SHP77 (cell line): ENCODE data around the gene HOMEZ.
A peak's percentile ranks its signal among the peaks of the same experiment; 100 is the strongest.

Source experiments
- DNase-seq, 2 experiments: peaks; one replicate each; lab custom pipeline; 2025; lab: John Stamatoyannopoulos, UW

HOMEZ gene

GRCh38 chr14:23307687-23308644, 22.0 kb upstream of the HOMEZ start:
- DNase-seq = no peak

GRCh38 chr14:23307146-23307530, 21.2 kb upstream of the HOMEZ start:
- no peak for DNase-seq

- peak; percentile 93 to 97 for DNase-seq
Observed at GRCh38 chr14:23306412-23307145, 20.6 kb upstream of the HOMEZ start, which contains the start of gene BCL2L2. BCL2L2 (plus strand) TSS chr14:23306833; CDS start chr14:23307768, 935 bp downstream.

- DNase-seq = peak; percentile 82 to 87
Observed at GRCh38 chr14:23302290-23303225, 16.6 kb upstream of the HOMEZ start, which contains the start of gene PPP1R3E. PPP1R3E (minus strand) TSS chr14:23302859; CDS start chr14:23302576, 283 bp downstream.

- peak in 1 of 2 experiments; percentile 69 for DNase-seq
Observed at GRCh38 chr14:23301969-23302289, 16.0 kb upstream of the HOMEZ start.

DNA sequence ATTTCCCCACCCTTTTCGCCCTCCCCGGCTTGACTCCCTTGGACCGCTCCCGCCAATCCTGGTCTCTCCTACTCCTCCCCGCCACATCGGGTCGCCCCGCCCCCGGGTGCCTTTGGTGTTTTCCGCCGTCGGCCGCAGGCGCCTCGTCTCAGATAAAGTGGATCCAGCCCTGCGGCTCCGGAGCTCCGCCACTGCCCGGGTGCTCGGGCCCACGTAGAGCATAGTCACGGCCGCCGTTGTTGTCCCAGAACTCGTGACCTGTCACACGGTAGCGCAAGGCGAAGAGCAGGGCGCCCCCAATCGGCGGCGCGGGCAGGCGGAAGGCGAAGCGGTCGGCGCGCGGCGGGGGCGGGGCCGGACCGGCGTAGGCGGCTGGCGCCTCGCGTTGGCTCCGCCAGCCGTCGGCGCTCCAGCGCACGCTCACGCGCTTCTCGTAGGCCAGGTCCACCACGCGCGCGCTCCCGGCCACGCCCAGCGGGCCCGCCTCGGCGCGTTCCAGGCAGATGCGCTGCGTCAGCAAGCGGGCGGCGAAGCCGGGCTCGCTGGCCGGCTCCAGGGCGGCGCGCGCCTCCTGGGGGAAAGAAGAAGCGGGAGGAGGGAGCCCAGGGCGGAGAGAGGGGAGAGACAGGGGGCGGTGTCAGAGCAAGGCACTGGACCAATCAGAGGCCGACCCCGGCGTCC, 15.5 kb upstream of the HOMEZ start:
- DNase-seq = peak; percentile 97 to 98

GRCh38 chr14:23300687-23301223, 14.8 kb upstream of the HOMEZ start:
- peak in 1 of 2 experiments; percentile 5 for DNase-seq

DNA sequence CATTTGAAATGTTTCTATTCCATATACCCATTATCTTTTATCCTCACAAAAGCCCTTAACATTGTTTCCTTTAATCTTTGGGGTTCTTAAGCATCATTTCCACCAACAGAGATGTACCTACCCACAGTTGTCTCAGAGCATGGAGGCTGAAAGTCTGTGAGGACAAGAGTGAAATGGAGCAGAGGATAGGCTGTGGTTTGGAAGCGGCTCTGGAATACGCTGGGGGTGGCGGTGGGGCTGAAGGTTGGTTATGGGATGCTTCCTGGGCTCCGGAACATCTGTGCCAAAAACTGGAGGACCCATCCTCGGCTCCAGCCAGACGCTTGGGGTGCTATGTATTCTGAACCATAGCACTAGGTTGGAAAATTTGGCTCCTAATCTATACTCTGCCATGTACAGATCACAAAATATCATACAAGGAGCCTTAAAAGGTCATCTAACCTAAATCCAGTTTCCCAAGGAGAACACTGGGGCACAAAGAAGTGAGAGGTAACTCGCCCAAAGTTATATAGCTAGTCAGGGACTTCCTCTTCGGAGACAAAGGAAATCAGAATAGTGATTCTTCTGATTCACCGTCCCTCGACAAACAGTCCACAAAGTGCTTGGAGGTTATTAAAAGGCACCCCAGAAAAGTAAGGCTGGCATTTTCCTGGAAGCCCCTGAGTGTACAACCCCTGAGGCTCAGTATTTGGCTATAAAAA, 14.2 kb upstream of the HOMEZ start:
- DNase-seq = no peak

GRCh38 chr14:23299211-23299957, 13.5 kb upstream of the HOMEZ start:
- peak in 1 of 2 experiments; percentile 15 for DNase-seq

- DNase-seq = no peak
Observed at GRCh38 chr14:23297611-23298277, 11.8 kb upstream of the HOMEZ start.

GRCh38 chr14:23297096-23297495, 11.2 kb upstream of the HOMEZ start:
- no peak for DNase-seq

GRCh38 chr14:23296012-23296777, 10.3 kb upstream of the HOMEZ start:
- DNase-seq = no peak

GRCh38 chr14:23294734-23295561, 9.0 kb upstream of the HOMEZ start:
- peak; percentile 56 to 71 for DNase-seq

GRCh38 chr14:23286902-23287479, 1.1 kb upstream of the HOMEZ start:
- DNase-seq = no peak

GRCh38 chr14:23285530-23286019, 357 bp downstream of the HOMEZ start:
- no peak for DNase-seq

DNA sequence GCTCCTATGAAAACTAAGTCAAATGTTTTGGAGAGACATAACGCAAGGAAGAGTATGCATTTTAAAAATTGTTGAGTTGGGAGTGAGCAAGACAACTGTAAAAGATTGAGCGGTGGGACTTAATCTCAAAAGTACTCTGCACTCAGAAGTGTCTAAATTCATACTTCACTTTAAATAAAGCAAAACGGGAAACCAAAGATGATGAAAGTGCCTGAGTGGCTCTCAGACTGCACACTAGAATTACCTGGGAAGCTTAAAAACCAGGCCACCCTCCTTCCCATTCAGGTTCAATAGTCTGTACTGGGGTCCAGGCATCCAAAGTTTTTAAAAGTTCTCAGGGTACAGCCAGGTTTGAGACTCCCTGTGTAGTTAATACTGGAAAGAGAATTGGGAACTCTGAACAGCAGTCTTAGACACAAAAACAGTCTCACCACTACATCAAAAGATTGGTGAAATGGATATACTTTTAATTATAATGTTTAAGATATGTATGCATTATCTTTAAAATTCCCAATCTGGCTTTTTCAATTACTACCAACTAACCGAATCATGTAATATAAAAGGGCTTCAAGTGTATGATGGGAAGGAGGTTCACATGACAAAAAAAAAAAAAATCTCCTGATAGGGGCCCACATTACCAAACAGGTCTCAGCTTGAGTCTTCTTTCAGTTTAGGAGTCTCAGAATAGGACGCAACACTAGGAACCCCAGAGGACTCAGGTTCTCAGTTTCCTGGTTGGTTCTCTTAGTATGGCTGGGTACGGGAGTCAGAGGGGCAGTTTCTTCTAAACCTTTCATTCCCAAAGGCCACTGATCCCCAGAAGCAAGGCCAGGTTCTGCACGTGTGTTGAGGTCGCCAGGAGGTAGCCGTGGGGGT, 1.0 kb downstream of the HOMEZ start:
- peak in 1 of 2 experiments; percentile 3 for DNase-seq
